Activated CD4-positive, alpha-beta T cell treated with anti-CD3 and anti-CD28 coated beads for 1 hour (primary cell): ENCODE results near the gene TNP1.

ENCODE experiments used
- DNase-seq: peaks from one replicate; pipeline ENCODE4 v3.0.0-alpha.2; 2020

TNP1 gene, protein sequence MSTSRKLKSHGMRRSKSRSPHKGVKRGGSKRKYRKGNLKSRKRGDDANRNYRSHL

DNA sequence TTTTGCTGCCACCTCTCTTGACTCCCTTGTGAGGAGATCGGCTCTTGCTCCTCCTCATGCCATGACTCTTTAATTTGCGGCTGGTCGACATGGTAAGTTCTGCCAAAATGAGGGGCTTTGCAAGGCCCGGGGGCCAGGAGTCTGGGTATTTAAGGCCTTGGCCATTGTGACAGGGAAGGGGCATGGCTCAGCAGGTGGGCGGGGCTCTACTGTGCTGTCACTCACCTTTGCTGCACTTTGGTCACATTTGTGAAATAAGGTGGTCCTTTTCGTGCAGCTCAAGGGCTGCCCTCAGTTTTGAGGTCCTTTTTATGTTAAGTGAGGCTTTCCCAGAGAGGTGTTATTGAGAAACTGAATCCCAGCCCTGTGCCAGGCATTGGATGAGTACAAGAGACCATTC lies at the start of gene TNP1:
TSS of gene TNP1 (minus strand) at position 121 of the 400 bp plus-strand sequence. CDS start at position 91, 30 bp downstream.
- DNase-seq = no peak

DNA sequence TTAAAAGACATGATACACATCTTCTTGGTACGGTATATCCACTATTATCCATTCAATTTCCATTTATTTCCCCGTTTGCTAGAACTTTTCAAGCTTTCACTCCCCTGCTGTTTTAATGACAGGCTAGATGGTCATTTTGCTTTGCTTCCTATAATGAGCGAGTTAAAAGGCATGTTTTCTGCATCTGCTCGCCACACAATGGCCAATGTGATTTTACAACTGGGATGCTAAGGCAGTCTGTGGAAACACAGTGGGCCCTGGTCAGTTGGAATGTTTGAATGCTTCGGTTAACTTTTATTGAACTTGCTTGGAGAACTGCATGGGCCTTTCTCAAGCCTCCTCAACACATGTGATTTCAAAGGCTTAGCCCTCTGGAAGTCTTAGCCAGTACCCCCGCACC lies 48.4 kb upstream of the TNP1 start:
- no peak for DNase-seq

DNA sequence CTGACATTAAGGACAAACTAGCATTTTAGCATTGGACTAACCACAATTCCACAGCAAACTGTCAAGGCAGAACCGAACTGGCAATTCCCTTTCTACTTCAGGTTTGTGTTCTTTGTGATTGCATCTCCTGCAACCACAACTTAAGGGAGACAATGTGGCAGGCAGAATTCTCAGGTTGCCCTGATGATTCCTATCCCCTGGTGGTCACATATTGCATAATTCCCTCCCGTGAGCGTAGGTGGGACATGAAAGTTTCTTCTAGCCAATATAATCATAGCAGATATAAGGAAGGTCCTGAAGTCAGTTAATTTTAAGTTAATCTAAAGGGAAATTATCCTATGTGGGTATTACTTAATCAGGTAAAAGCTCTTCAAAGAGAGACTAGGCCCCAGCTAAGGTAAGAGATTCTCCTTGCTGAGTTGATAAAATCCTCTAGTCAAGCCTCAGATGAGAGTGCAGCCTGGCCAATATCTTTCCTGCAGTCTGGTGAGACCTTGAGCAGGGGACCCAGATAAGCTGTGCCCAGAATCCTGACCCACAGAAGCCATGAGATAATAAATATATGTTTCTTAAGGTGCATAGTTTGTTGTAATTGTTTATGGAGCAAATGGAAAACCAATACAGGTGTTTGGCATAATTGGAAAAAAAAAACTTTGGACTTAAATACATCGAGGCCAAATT lies 45.9 kb upstream of the TNP1 start:
- no peak for DNase-seq

DNA sequence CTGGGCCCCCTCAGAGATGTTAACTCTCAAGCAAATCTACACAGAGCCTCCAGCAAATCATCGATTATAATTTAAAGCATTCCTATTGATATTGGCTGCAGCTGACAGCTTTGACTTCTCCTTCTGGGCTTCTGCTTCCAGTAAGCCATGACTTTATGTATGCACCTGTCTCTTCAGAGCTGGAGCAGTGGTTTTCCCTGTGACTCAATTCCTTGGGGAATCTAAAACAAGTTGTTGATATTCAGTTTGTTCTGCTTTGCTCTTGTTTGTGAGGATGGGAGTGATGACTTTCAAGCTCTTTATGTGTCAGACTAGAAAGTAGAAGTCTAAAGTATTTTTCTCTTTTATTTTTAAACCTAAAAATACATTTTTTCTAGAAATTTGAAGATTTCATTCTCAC lies 45.1 kb upstream of the TNP1 start:
- DNase-seq = no peak

DNA sequence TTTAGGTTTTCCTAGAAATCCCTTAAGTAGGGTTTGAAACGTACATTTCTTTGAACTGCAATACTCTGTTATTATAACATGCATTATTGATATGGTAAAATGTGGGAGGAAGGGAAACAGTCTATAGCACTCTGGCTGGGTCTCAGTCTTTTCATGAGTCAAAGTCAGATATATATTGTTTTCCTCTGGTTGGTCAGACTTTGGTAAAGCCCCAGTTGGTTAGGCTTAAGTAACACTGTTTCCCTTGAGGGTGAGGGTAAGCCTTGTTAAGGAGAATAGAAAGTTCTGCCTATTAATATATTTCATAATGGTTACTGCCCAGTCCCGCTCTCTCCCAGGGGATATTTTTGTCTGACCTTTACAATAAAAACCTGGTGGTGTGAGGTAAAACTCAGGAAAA lies 44.7 kb upstream of the TNP1 start:
- no peak for DNase-seq

DNA sequence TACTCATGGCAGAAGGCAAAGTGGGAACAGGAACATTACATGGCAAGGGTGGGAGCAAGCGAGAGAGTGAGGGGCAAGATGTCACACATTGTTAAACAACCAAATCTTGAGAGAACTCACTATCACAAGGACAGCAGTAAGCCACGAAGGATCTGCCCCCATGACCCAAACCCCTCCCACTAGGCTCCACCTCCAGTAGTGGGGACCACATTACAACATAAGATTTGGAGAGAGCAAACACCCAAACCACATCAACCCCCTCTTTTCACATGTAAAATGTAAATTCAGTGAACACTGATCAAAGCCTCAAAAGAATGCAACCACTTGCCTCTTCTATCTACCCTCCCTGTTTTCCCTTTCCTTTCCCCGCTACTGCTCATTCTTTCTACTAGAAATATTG lies 43.6 kb upstream of the TNP1 start:
- DNase-seq = no peak

DNA sequence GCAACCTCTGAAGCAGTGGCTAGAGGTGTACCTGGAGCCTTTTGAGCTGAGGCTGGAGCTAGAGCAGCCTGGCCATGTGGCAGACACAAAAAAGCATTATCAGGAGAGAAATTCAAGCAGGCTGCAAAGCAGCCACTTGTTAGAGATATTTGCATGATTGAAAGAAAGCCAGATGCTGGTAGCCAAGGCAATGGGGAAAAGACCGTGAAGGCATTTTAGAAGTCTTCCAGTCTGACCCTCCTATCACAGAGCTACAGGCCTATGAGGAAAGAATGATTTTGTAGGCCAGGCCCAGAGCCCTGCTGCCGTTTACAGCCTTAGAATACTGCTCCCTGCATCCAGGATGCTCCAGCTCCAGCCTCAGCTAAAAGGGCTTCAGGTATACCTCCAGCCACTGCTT lies 41.4 kb upstream of the TNP1 start:
- DNase-seq = no peak

DNA sequence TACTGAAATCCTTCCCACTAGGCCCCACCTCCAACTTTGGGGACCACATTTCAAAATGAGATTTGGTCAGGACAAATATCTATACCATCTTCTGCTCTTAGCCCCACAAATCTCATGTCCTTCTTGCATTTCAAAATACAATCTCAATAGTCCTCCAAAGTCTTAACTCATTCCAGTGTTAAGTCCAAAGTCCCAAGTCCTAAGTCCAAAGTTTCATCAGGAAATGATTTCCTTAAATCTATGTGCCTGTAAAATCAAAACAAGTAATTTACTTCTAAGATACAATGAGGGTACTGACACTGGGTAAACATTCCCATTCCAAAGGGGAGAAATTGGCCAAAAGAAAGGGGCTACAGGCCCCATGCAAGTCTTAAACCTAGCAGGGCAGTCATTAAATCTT lies 40.5 kb upstream of the TNP1 start:
- DNase-seq = no peak

DNA sequence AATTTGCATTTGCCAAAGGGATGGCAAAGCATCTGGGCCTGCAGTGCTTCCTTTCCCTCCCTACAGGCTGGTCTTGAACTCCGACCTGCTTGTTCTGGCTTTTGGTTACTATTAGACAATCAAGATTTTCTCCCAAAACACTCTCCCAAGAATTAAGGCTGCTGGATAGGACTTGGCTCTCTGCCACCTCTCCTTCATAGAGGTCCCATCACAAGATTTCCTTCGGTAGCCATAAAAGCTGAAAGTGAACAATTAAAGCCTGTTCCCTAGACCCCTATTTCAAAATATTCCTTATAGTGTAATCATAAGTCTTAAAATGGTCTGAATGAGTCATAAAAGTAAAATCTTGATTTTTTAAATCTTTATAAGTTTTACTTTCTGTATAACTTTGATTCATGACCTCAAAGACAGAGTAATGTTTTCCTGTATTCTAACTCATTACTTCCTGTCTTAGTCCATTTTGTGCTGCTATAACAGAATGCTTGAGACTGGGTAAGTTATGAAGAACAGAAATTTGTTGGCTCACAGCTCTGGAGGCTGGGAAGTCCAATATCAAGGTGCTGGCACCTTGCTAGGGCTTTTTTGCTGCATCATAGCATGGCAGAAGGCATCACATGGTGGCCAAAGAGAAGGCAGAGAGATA lies 37.8 kb upstream of the TNP1 start:
- no peak for DNase-seq

DNA sequence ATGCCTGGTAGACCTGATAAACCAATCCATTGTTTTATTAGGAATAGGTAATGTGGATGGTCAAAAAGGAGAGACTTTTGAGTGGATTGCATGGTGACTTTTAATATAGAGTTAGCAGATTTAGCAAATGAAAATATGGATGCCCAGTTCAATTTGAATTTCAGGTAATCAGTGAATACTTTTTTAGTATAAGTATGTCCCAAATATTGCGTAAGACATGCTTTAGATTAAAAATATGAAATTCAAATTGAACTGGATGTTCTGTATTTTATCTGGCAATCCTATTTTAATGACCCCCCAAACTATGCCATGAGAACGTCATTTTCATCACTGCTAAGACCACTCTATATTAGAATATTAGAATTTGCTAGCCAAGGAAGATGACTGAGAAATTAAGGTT lies 30.3 kb upstream of the TNP1 start:
- DNase-seq = no peak

DNA sequence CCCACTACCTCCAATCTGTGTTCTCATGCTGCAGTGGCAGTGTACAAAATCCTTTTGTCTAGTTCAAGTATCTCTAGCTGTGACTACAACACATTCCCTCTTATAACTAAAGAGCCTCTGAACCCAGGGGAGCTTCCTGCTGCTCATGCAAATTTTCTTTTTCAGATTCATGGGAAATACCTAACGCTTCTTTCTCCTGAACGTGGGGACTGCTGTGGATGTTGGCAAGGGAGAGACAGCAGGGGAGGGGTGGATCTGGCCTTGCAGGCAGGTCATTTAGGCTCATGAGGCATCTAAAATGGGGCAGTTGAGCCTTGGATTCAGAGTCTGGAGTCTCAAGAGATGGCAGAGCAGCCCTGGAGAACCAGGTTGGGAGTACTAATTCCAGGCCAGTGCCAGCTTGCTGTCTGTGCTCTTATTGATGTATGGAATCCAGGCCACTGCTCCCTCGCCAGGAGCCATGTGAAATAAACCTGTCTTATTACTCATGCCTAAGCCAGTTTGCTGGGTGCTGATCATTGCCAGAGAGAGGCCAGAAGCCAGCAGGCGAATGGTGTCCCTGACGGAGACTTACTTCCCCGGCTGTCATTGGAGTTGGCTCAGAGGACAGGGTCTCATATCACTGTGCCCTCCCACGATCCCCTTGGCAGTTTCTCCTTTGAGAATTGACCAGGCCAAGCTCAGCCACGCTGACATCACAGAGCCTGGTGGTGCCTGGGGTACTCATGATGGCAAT lies 29.2 kb upstream of the TNP1 start:
- no peak for DNase-seq

DNA sequence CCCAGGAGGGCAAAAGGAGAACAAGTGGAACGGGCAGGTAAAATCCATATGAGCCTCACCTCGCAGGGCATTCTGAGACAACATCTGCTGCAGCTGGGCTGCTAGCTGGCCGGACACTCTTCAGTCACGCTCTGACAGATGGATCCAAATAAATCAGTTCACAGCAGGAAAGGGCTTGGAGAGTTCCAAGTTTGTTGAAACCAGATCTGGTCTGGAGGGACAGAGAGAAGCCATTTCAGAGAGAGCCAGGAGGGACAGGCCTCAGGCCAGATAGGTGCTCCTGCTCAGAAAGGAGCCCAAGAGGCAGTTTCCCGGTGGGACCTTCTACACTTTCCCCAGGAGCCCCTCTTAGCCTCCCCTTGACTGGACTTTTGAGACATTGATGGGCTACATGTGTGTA lies 28.2 kb upstream of the TNP1 start:
- DNase-seq = no peak

DNA sequence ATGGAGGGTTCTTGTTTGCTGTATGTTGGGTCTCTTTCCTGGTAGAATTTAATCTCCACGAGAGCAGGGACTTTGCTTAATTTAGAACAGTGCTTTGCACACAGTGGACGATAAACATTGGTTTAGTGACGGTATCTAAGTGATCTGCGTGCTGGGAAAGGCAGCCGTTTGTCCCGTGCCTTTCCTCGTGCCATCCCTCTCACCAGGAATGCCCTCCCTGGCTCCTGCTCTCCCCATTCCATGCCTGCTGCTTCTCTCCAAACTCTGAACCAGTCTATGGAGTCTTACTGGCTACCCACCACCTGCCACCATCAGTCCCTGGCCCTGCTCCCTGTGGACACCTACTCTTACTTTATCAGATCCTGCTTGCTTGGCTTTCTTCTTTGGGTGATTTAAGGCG lies 27.3 kb upstream of the TNP1 start:
- DNase-seq = no peak

DNA sequence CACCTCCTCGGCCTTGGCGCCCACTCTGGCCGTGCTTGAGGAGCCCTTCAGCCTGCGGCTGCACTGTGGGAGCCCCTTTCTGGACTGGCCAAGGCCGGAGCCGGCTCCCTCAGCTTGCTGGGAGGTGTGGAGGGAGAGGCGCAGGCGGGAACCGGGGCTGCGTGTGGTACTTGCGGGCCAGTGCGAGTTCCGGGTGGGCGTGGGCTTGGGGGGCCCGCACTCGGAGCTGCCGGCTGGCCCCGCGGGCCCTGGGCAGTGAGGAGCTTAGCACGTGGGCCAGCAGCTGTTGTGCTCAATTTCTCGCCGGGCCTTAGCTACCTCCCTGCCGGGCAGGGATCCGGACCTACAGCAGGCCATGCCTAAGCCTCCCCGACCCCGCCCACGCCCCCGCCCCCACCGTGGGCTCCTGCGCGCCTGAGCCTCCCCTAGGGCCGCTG lies 25.3 kb upstream of the TNP1 start:
- no peak for DNase-seq

DNA sequence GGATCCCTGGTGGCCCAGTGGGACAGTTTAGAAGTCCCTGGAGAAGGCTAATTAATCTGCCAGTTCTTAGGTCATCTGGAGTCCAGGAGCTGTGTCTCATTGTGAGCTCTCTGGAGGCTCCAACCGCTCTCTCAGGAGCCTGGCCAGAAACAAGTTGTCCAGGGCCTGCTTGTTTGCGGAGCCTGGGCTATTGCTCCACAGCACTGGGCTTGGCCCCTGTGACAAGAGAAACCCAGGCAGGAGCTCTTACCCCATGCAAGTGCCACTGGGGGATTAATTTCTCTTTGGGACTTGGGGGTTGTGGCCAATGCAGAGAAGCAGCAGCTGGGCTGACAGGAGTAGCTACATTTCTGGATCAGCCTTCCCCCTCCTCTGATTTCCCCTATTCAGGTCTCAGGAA lies 24.5 kb upstream of the TNP1 start:
- DNase-seq = no peak

DNA sequence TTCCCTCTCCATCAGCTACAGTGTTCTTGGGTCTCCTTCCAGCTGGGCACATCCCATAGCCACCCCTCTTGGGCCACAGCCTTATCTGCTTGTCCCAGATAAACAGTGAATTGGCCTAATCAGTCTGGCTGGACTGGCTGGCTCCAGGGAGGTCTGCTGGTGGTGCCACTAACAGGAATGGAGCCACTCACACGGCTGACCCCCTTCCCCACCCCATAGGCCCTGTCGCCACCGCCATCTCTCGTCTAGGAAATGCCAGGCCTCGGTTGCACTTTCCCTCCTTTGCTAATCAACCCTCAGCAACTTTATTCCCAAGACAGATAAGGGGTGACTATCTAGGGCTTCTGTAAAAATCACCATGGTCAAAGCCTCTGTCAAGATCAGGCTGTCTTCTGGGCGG lies 23.0 kb upstream of the TNP1 start:
- DNase-seq = no peak

DNA sequence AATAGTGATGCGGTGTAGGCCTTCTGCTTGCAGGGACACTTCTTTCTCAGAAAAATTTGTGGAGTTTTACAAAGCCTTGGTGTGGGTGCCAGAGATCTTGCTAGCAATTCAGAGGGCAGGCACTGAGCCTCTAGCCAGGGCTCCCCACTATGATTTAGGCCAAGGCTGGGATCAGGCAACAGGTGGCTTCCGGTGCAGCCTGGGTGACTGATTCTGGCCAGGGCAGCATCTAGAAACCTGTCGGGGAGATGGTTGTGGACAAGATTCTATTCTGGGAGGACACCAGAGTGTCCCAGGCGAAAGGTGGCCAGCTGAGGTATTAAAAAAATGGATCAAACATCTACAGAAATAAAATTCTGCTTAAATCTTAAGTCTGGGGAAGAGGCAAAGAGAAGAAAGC lies 21.5 kb upstream of the TNP1 start:
- DNase-seq = no peak

DNA sequence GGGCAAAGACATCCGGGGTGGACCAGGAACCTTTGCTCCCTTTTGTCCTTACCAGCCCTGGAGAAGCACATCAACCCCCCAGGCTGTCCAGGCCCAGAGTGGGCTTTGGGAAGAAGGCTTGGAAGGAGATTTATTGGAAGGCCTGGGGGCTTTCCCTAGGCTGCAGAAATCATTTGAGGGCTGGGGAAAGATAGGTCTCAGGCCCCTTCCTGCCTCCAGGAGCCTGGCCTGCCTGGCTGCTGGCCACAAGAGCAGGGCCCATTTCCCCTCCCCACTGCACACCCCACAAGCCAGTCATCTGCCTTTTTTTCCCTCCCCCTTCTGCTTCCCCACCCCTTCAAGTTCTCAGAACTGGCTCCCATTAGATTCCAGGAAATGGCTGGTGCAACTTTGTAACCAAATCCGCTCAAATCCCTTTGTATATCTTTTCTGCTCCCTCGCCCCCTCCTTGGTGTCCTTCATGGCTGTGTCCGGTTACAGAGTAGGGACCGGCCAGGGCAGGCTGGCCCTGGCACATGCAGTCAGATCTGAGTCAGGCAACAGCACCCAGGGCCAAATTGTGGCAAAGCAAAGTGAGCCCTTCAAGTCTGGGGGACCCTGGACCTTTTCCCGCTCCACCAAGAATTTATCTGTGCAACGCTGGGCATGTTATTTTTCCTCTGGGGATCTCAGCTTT lies 20.8 kb upstream of the TNP1 start:
- DNase-seq = no peak

DNA sequence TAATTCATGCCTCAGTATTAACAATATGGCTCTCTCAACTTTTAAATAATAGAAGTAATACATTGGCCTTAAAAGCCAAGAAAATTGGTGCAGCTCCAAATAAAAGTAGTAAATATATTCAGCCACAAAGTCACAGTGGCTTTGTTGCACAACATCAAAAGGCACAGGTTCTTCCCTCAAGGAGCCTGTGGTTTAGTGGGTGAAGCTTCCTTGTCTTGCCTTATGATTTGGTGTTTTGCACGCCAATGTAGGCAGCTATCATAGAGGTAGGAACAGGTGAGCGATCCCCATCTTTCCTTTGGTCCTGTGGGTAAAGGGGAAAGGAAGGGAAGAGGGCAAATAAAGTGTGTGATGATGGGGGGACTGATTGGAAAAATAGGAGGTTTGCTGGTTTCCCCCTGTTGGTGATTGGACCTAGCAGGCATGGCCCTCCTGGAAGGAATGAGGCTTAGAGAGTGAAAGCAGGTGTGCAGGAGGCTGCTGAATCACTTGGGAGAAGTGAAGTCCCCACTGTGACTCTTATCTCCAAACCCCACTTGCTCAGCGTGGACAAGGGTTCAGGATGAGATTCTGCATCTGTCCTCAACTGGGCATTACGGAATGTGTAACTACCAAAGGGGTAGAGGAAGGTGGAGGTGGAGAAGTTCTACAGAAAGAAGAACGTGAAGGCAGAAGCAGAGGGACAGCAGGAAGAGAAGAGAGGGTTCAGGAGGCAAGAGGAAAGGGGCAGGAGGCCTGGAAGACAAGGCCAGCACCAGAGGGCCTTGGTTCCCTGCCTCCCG lies 20.1 kb upstream of the TNP1 start:
- DNase-seq = no peak

DNA sequence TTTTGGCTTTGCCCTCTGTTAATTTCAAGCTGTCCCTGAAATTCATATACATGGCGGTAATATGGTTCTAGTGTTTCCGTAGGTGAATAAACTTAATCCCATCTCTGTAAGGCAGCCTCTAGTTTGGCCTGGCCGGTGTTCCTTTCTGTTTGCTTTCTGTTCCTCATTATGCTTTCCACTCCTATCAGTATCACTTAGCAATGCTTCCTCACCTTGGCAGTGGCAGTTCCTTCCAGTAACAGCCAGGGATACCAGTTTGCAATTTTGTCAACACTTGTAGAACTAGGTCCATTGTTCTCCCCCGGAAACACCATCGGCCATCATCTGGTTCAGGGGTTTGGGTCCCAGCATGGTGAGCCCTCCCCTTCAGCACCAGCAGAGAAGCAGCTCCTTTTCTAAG lies 18.2 kb upstream of the TNP1 start:
- DNase-seq = no peak

DNA sequence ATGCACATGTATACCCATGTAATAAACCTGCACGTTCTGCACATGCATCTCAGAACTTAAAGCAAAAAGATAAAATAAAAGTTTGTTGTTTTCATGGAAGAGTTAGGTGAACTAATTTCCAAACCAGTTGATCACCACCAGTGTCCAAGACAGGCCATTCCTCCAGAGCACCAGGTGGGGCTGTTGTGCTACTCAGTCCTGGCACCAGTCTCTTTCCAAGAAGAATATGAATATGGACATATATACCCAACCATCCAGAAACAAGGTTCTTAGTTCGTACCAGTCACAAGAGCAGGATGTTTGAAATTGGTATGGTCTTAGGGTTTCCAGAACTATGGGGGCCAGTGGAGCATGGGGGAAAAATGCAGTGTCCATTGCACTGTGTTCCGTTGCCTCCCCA lies 17.2 kb upstream of the TNP1 start:
- no peak for DNase-seq

DNA sequence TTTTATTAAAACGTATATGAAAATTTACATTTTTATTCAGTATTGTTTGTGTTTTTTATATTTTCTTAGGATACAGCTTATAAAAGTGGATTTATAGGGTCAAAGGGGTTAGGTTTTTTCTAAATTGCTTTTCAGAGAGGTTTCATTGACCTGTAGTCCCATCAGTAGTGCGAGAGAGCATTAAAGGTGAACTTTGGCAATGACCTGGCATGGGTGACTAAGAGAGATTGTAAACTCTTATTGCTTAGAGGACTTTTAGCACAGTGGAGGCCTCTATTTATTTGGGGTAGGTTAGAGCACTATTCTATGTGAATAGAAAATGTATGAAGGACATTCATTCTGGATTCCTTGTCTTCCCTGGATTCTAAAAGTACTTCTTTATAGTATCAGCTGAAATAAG lies 16.0 kb upstream of the TNP1 start:
- DNase-seq = no peak

DNA sequence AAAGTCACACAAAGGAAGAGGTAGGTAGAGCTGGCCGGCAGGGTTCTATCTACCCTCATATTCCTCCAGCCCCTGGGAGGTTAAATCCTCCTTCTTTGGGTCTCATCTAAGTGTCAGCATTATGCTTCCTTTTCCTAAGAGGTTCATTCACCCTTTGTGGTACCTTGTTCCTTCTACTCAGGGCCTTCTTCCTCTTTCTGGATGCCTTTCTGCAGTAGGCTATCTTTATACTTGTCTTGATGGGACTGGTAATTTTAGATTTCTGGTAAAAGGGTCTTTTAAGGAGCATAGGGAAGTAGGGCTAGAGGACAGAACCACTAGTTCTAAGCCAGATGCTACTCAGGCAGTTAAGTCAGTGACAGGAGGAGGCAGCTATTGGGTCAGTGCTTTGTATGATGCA lies 13.7 kb upstream of the TNP1 start:
- no peak for DNase-seq
